ENCODE data around the gene ANKRD11.

The ANKRD11 gene

DNA sequence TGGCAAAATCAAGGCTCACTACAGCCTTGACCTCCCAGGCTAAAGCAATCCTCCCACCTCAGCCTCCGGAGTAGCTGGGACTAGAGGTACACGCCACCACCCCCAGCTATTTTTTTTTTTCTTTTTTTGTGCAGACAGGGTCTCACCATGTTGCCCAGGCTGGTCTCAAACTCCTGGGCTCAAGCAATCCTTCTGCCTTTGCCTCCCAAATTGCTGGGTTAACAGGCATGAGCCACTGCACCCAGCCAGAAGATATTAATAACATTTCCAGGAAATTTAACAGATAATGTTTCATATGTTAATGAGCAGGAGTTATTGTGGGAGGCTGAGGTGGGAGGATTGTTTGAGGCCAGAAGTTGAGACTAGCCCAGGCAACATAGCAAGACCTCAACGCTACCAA, 9.4 kb upstream of the ANKRD11 start:
- no peak overlapping the region for H3K4me3 ChIP-seq (replicated peaks in 1 of 2; ENCODE audit: low read depth in 2 of 2, low read length in 2 of 2)
- DNase-seq (ENCODE audit: low read depth in 2 of 2), result no peak
- TF ChIP-seq, protein P1, sequence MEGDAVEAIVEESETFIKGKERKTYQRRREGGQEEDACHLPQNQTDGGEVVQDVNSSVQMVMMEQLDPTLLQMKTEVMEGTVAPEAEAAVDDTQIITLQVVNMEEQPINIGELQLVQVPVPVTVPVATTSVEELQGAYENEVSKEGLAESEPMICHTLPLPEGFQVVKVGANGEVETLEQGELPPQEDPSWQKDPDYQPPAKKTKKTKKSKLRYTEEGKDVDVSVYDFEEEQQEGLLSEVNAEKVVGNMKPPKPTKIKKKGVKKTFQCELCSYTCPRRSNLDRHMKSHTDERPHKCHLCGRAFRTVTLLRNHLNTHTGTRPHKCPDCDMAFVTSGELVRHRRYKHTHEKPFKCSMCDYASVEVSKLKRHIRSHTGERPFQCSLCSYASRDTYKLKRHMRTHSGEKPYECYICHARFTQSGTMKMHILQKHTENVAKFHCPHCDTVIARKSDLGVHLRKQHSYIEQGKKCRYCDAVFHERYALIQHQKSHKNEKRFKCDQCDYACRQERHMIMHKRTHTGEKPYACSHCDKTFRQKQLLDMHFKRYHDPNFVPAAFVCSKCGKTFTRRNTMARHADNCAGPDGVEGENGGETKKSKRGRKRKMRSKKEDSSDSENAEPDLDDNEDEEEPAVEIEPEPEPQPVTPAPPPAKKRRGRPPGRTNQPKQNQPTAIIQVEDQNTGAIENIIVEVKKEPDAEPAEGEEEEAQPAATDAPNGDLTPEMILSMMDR (IDR thresholded peaks at IDR 0.05; ENCODE audit: low read depth, low read length), result no peak

DNA sequence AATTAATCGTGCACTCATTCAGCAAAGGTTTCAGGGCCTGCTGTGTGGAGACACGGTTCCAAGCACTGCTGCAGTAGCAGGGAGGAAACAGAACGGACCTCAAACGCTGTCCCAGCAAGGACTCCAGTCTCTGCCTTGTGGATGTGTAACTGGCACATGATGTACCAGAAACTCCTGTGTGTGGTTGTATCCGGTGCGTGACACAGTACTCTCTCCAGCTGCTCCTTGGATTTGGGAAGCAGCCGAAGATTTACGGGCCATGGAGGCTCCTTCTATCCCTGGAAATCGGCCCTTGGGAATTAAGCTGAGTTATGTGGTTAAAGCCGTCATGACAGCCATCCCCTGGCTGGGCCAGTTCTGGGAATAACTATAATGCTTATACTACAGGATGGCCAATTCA, 8.5 kb upstream of the ANKRD11 start:
- peak in 1 of 2 donors; percentile 72 for DNase-seq (ENCODE audit: low read depth in 2 of 2)
- TF ChIP-seq, protein P1 (IDR thresholded peaks at IDR 0.05; ENCODE audit: low read depth, low read length), result no peak
- H3K4me3 ChIP-seq (replicated peaks in 1 of 2; ENCODE audit: low read depth in 2 of 2, low read length in 2 of 2), result no peak overlapping the region

DNA sequence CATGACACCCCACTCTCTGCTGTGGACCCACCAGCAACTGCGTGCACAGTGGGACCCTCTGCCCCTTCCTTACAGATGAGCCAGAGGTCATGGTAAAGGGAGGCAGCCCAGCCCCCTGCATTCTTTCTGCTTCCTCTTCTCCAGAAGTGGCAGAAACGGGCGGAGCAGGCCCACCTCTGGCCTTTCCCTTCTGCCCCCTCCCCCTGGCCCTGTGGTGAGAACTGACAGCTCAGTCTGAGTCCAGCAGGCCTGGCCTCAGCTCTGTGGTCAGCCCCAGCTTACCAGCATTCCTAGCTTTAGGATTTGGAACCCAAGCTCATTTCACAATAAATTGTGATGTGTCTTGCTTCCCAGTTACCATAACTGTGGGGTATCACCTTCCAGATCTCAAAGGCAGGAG, 4.8 kb upstream of the ANKRD11 start:
- DNase-seq (ENCODE audit: low read depth in 2 of 2), result peak; percentile 45 to 74
- no peak overlapping the region for H3K4me3 ChIP-seq (replicated peaks in 1 of 2; ENCODE audit: low read depth in 2 of 2, low read length in 2 of 2)
- TF ChIP-seq, protein P1 (IDR thresholded peaks at IDR 0.05; ENCODE audit: low read depth, low read length), result no peak

DNA sequence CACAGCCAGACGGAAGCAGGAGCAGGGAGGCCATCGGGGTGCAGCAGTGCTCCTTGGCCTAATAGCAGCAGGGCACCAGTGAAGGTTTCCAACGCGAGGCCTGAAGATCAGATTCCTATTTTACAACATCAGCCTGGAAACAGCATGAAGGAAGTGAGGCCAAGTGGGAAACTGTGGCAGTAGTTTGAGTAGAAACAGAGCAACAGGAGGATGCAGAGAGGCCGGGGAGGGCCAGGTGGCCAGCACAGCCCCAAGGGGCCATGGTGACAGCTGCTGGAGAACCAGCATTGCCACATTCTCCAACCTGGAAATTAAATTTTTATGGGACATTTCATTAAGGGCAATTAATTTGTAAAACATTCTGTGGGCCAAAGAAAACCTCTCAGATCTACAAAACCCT, 3.4 kb upstream of the ANKRD11 start:
- DNase-seq (ENCODE audit: low read depth in 2 of 2), result no peak
- no peak overlapping the region for H3K4me3 ChIP-seq (replicated peaks in 1 of 2; ENCODE audit: low read depth in 2 of 2, low read length in 2 of 2)
- TF ChIP-seq, protein P1 (IDR thresholded peaks at IDR 0.05; ENCODE audit: low read depth, low read length), result no peak

DNA sequence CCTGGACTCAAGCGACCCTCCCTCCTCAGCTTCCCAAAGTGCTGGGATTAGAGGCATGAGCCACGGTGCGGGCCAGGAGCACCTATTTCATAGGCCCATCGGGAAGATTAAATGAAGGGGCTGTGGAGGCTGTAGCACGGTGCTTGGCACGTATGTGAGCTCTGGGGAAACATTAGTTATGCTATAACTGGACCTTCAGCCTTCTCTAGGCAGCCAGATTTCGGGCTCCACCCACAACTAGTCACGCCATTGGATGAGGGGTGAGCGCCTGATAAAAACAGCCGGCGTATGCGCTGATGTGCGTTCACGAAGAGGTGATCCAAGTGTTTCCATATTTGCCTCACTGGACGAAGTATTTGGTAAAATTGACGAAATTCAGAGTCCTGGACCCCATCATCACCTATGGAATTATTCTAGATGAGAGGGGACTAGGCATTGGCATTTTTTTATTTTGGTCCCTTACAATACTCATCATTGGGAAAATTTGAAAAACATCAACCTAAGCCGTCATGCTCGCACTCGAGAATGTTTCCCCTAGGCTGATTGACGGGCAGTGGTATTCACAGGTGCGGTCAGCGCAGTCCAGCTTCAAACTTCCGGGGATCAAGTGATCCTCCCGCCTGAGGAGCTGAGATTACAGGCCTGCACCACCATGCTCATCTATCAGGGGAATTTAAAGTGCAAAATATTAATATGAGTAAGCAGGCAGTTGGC, 1.8 kb upstream of the ANKRD11 start:
- TF ChIP-seq, protein P1 (IDR thresholded peaks at IDR 0.05; ENCODE audit: low read depth, low read length), result no peak
- H3K4me3 ChIP-seq (replicated peaks in 1 of 2; ENCODE audit: low read depth in 2 of 2, low read length in 2 of 2), result peak overlapping the region; percentile 71 to 73
- DNase-seq (ENCODE audit: low read depth in 2 of 2), result no peak

DNA sequence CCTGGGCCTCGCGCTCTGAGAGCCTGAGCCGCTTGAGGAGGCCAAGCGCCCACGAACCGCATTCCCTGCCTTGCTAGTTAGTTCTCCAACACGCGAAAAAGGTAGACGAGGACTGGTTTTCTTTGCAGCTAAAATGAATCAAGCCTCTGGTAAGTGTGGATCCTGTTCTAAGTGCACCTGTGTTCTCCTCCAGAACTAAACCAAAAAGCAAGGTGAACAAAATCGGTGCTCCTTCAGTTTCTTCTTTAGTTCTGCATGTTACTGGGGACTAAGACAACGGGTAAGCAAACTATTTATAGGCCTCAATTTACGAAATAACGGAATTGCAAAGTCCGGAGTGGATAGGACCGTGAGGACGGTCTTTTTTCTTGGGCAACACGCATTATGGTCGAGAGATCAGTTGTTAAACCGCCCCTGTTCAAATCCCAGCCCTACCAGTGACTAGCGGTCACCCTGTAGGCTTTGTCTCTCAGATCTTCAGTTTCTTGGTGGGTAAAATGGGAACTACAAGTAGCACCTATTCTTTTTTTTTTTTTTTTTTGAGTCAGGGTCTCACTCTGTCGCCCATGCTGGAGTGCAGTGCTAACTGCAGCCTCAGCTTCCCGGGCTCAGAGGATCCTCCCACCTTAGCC, 993 bp upstream of the ANKRD11 start:
- H3K4me3 ChIP-seq (replicated peaks in 1 of 2; ENCODE audit: low read depth in 2 of 2, low read length in 2 of 2), result peak overlapping the region; percentile 71 to 73
- peak in 1 of 2 donors; percentile 48 for DNase-seq (ENCODE audit: low read depth in 2 of 2)
- TF ChIP-seq, protein P1 (IDR thresholded peaks at IDR 0.05; ENCODE audit: low read depth, low read length), result peak; percentile 17

Data from cardiac fibroblast (primary cell).